Activated T-helper 2 cell treated with anti-CD3 and anti-CD28 coated beads, Interferon-gamma antibody, Interleukin-2, Interleukin-4, amounts not matched to agents 10 μg/mL and 5 μg/mL and 100 μg/mL, durations not matched to agents 14 hours and 24 hours and 36 hours (primary cell): ENCODE data around the gene KLRF1. TPM values are rescaled to one million over a fixed set of nuclear protein-coding genes. Genes with fewer than 3 reads are reported as not detected.

Source experiments
- DNase-seq: peaks from one replicate; pipeline ENCODE4 v3.0.0; 2021; ENCODE audit warnings: low spot score
- H3K27ac Mint-ChIP-seq: one replicate; pipeline ENCODE4 v1.8.0; 2021; ENCODE audit warnings: mixed read lengths
- H3K27me3 Mint-ChIP-seq: one replicate; pipeline ENCODE4 v1.8.0; 2021; ENCODE audit warnings: low read depth, mixed read lengths
- H3K36me3 Mint-ChIP-seq: one replicate; pipeline ENCODE4 v1.8.0; 2021; ENCODE audit warnings: low read depth, mixed read lengths
- H3K4me1 Mint-ChIP-seq: one replicate; pipeline ENCODE4 v1.8.0; 2021; ENCODE audit warnings: low read depth, mixed read lengths
- H3K4me3 Mint-ChIP-seq: one replicate; pipeline ENCODE4 v1.8.0; 2021; ENCODE audit warnings: low read depth, mild to moderate bottlenecking, moderate library complexity, mixed read lengths
- H3K9me3 Mint-ChIP-seq: one replicate; pipeline ENCODE4 v1.8.0; 2021; ENCODE audit warnings: mixed read lengths
- intact Hi-C: fragments of 100-400 bp; cut with micrococcal nuclease; formaldehyde crosslinking; loops from one replicate; pipeline ENCODE4 v1.15.1; 2023
- total RNA-seq: library from RNA; stranded (reverse); gene quantifications from 2 replicates; pipeline ENCODE4 v1.2.3, GENCODE V29; 2022

KLRF1 gene, protein sequence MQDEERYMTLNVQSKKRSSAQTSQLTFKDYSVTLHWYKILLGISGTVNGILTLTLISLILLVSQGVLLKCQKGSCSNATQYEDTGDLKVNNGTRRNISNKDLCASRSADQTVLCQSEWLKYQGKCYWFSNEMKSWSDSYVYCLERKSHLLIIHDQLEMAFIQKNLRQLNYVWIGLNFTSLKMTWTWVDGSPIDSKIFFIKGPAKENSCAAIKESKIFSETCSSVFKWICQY
- total RNA-seq: not detected in 2 replicates

DNA sequence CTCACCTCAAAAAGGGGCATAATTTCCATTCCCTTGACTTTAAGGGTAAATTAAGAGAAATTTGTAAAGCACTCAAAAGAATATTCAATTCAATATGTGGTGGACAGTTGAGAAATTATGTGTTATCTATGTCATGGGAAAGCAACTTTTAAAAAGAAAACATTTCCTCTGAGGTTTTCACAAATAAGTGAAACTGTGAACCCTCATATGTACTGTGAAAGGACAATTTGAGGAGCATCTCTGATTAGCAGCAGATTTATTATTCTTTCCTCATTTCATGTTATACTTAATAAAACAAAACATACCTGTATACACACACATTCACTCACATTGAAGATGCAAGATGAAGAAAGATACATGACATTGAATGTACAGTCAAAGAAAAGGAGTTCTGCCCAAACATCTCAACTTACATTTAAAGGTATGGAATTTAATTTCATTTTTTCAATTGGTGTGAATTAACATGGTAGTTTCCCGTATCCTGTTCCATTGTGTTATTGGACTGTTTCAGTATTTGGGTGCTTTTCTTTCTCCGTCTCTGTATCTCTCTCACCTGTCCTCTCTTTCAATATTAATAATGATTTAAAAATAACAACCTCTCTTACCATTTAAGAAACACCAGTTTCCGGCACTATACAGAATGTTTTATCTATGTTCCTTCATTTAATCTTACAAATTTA is at the start of gene KLRF1:
KLRF1 (plus strand) TSS at position 273 of the 680 bp plus-strand sequence; CDS start at position 337, 64 bp downstream.
- intact Hi-C loops: no loop called here
- Mint-ChIP-seq H3K4me1 (no peaks in the 10 kb centered on the region), H3K4me3 (no peak within 1 kb of the TSS), H3K36me3 (no peaks in the 10 kb centered on the region), H3K27ac (no peak within 1 kb of the TSS), H3K9me3 (no peaks in the 10 kb centered on the region), H3K27me3 (peaks cover 39% of the 10 kb centered on the region)
- no peak for DNase-seq

DNA sequence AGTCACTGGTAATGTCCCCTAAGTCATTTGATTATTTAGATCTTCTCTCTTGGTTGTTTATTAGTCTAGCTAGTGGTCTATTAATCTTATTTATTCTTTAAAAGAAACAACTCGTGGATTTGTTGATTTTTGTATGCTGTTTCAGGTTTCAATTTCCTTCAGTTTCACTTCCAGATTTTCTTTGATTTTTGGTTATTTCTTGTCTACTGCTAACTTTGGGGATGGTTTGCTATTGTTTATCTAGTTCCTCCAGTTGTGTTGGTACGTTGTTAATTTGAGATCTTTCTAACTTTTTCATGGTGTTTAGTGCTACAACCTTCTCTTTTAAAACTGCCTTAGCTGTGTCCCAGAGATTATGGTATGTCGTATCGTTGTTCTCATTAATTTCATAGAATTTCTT is 48.1 kb upstream of the KLRF1 start:
- Mint-ChIP-seq H3K4me3 (no peak overlapping the region), H3K9me3 (peaks cover 6% of the 10 kb centered on the region), H3K36me3 (peaks cover 7% of the 10 kb centered on the region), H3K27me3 (no peaks in the 10 kb centered on the region), H3K27ac (no peak overlapping the region), H3K4me1 (peaks cover 53% of the 10 kb centered on the region)
- no peak for DNase-seq
- intact Hi-C loops: no loop called here

DNA sequence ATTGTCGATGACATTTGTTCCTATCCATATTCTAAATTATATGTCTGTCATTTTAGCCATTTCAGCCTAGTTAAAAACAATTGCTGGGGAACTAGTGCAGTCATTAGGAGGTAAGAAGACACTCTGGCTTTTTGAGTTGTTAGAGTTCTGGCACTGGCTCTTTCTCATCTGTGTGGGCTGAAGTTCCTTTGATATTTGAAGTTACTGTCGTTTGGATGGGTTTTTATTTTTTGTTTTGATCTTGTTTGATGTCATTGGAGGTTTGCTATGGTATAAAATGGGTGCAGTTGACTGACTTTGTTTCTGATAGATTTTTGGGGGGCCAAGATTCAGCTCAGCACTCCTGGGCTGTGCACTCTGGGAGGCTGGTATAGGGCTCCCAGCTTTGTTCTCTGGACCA is 45.9 kb upstream of the KLRF1 start:
- intact Hi-C loops: no loop called here
- no peak for DNase-seq
- Mint-ChIP-seq H3K4me1 (peaks cover 34% of the 10 kb centered on the region), H3K9me3 (peaks cover 6% of the 10 kb centered on the region), H3K36me3 (peaks cover 7% of the 10 kb centered on the region), H3K4me3 (no peak overlapping the region), H3K27me3 (no peaks in the 10 kb centered on the region), H3K27ac (no peak overlapping the region)

DNA sequence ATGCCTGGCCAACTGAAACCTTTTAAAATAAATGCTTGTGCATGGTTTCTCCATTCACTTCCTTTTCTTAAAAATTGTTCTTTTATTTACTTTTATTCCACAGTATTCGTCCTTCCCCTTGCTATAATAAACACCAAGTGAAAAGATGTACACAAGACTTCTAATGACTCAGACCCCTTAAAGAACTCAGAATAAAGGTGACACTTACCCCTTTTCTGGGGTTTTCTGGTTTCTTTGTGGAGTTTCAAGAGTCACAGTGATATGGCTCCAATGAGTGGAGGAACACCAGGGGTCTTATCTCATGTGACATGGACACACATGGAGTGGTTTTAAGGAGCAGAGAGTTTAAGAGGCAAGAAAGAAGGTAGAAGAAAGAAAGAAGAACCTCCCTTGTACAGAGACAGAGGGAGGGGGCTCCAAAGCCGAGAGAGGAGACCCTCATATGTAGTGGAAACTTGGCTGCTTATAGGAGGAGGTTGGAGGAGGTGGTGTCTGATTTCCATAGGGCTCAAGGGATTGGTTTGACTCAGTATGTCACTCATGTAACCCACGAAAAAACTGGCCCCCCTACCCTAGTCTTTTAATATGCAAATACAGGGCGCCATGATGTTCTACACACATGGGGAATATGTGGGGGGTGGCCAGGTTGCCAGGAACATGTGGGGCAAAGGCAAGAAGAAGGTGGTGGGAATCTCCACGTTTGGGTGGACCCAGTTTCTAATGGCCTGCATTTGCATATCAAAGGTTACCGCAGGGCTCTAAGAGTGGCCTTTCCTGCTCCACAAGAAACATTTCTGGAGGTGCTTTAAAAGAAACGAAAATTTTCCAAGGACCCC is 44.5 kb upstream of the KLRF1 start:
- intact Hi-C loops: no loop called here
- Mint-ChIP-seq H3K27ac (no peak overlapping the region), H3K36me3 (peaks cover 10% of the 10 kb centered on the region), H3K9me3 (peaks cover 7% of the 10 kb centered on the region), H3K4me3 (no peak overlapping the region), H3K4me1 (peaks cover 24% of the 10 kb centered on the region), H3K27me3 (no peaks in the 10 kb centered on the region)
- no peak for DNase-seq

DNA sequence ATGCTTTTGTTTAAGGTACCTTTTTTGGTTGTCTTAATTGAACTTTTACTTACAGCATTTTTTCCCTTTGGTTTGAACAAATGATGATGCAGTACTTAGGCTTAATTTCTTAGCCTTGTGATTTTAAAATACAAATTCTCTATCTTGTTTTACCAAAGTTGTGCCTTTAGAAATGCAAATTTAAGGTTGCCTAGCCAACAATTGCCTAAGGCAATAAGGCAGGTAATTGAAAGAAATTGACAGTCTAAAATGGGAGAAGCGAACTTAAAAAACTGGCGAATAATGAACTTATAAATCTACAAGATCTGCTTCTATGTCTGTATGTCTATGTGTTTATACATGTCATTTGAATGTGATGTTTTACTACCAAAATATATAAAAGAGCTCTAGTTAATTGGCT is 43.0 kb upstream of the KLRF1 start:
- Mint-ChIP-seq H3K27ac (no peak overlapping the region), H3K27me3 (no peaks in the 10 kb centered on the region), H3K4me1 (peaks cover 15% of the 10 kb centered on the region), H3K9me3 (peaks cover 14% of the 10 kb centered on the region), H3K36me3 (peaks cover 7% of the 10 kb centered on the region), H3K4me3 (no peak overlapping the region)
- DNase-seq: no peak
- intact Hi-C loops: no loop called here

DNA sequence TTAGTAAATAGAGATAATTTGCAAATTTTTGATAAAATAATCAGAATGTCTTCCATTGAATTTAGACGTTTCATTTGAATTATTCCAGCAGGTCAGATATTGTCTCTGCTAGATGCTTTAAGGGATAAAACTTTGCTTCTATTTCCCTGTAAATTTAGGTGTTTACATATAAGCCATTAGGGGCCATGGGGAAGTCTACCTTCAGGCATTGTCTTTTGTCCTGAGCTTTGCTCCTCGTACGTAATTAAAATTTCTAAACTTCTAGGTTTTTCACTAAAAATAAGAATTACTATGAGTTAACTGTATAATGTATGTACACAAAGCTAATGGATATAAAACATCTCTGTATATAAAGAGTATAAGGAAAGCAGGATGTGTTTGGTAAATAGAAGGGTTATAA is 42.5 kb upstream of the KLRF1 start:
- no peak for DNase-seq
- H3K4me3 Mint-ChIP-seq: no peak overlapping the region
- intact Hi-C loops: no loop called here
- H3K27ac Mint-ChIP-seq: no peak overlapping the region
- H3K9me3 Mint-ChIP-seq: peaks cover 14% of the 10 kb centered on the region
- peaks cover 7% of the 10 kb centered on the region for H3K36me3 Mint-ChIP-seq
- no peaks in the 10 kb centered on the region for H3K27me3 Mint-ChIP-seq
- H3K4me1 Mint-ChIP-seq: peaks cover 11% of the 10 kb centered on the region

DNA sequence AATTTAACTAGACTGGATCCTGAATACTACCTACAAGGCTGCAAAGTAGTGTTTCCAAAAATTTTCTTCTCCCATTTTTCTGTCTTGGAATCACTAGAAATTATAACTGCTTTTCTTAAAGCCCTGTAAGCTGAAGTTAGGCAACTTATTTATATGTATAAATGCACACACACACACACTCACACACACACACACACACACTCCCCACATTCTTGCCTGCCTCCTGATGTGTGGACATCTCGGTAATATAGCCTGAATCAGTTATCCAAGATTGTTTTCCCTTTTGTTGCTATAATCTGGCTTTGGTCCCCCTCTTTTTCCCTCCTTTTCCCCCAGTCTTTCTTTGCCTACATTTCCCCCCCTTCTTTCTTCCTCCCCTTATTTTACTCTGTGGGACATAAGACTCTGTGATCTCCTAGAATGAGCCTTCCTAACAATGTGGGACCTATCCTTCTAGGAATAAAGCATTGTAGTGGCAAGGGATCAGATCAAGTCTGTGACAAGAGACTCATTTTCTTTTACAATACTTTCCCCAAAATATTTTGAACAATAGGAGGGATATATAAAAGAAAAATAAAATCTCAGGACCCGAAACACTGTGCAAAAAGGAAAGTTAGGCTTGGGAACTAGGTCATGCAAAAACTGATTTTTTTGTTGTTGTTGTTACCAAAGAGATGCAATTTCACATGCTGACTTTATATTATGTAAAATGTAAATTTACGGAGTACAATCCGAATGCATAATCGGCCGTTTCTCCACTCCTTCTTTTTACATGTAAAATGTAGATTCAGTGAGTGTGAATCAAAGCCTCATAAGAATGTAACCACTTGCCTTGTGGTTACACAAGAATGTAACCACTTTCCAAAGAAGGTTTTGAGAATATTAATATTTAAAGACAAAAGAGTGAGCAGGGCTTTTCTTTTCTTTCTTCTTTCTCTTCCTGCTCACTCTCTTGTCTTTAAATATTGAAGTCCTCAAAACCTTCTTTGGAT is 40.3 kb upstream of the KLRF1 start:
- peaks cover 7% of the 10 kb centered on the region for H3K36me3 Mint-ChIP-seq
- no peak overlapping the region for H3K27ac Mint-ChIP-seq
- no peaks in the 10 kb centered on the region for H3K27me3 Mint-ChIP-seq
- no peak overlapping the region for H3K4me3 Mint-ChIP-seq
- intact Hi-C loops: no loop called here
- no peak for DNase-seq
- H3K4me1 Mint-ChIP-seq: peaks cover 16% of the 10 kb centered on the region
- H3K9me3 Mint-ChIP-seq: peaks cover 25% of the 10 kb centered on the region

DNA sequence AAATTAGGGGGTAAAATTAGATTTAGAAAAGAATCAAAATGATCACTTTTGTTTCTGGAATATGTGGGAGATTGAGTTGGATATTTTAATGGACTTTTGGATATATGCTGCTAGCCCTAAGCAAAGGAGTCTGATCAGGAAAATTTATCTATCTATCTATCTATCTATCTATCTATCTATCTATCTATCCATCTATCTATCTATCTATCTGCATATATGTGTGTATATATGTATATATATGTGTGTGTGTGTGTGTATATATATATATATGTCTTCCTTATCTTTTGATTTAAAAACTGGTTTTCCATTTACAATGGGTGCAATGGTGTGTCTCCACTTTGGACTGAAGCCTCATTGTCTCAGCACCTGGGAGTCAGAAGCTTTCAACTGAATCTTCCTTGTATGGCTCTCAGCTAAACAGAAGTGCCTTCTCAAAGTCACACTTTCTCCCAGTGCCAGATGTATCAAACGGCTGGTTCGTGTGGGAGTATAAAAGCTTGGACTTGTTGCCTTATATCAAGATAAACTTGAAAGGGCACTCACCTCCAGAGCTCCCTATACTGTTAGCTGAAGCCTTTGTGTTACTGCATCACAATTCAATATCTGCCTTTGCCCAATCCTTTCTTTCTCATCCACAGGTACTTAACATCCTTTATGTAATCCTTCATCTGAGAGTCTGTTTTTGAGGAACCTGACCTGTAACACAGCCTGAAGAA is 34.9 kb upstream of the KLRF1 start:
- intact Hi-C loops: loop anchor here (10.0 kb wide), 2 partner anchors 512 to 548 kb away; partner anchors contain the start of gene KLRD1
- no peak overlapping the region for H3K4me3 Mint-ChIP-seq
- H3K36me3 Mint-ChIP-seq: peaks cover 7% of the 10 kb centered on the region
- H3K9me3 Mint-ChIP-seq: peaks cover 25% of the 10 kb centered on the region
- peak overlapping the region; percentile 83 for H3K27ac Mint-ChIP-seq
- DNase-seq: no peak
- no peaks in the 10 kb centered on the region for H3K27me3 Mint-ChIP-seq
- peaks cover 64% of the 10 kb centered on the region for H3K4me1 Mint-ChIP-seq

DNA sequence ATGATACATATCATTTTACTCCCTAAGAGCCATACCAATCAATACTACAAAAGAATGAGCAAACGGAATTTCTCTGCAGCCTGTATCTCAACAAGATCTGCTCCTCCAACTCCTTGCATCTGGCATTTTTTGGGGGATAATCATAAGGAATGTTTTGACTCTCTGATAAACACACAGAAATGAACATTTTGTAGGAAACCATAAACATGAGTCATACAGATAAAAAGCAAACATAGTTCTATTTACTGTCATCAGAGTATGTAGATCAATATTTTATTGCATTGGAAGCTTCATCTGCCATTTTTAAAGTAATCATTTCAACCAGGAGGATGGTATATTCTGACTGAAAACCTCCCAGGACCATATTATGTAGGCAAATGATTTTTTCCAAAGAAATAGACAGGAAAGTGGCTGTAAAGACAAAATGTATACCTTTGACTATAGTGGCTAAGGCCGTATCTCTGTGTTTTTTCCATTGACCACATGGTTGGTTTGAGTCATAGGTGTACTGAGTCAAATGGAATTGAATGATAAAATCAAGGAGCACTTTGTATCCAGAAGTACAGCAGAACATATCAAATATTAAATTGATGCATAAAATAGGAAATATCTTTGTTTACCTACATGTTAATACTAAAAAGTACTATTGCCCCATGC is 34.2 kb upstream of the KLRF1 start:
- no peak for DNase-seq
- no peaks in the 10 kb centered on the region for H3K27me3 Mint-ChIP-seq
- H3K4me3 Mint-ChIP-seq: peak overlapping the region; percentile 58
- H3K4me1 Mint-ChIP-seq: peaks cover 64% of the 10 kb centered on the region
- intact Hi-C loops: loop anchor here (1.0 to 10.0 kb wide), 3 partner anchors 145 to 548 kb away; partner anchors contain the start of gene KLRD1
- peaks cover 21% of the 10 kb centered on the region for H3K9me3 Mint-ChIP-seq
- peak overlapping the region; percentile 83 for H3K27ac Mint-ChIP-seq
- peaks cover 4% of the 10 kb centered on the region for H3K36me3 Mint-ChIP-seq

DNA sequence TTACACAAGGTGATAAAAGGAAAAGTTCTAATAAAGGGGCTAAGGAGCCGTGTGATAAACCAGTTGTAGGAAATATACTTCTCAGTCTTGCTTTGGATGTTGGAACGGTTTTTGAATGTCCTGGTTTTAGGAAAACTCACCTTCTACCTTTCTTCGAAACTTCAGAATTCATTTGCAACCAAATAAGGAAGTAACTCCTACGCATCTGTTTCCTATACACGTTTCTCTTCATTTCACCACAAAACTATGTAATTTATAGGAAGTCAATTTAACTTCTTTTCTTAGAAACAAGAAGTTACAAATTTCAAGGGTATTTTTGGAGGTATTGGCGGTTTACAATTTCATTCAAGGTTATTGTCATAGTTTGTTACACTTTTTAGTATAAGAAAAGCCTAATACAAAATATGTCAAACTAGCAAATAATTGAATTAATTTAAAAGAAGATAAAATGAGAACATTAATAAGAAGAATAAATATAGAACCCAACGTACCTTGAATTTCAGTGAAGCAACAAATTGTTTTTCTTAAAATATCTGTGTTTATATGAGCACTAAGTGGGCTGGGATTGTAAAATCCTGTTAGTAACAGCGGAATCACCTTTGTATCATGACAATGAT is 33.4 kb upstream of the KLRF1 start:
- peaks cover 4% of the 10 kb centered on the region for H3K36me3 Mint-ChIP-seq
- H3K4me1 Mint-ChIP-seq: peaks cover 65% of the 10 kb centered on the region
- no peak for DNase-seq
- intact Hi-C loops: loop anchor here (1.0 to 10.0 kb wide), 5 partner anchors 21 to 549 kb away; partner anchors contain the start of gene KLRD1
- H3K27me3 Mint-ChIP-seq: no peaks in the 10 kb centered on the region
- H3K9me3 Mint-ChIP-seq: peaks cover 17% of the 10 kb centered on the region
- H3K27ac Mint-ChIP-seq: peak overlapping the region; percentile 83
- H3K4me3 Mint-ChIP-seq: peak overlapping the region; percentile 58
